Keratinocyte (primary cell): ENCODE results near the gene MAP1LC3A. TPM values are rescaled to one million over a fixed set of nuclear protein-coding genes. Genes with fewer than 3 reads are reported as not detected.

ENCODE experiments used
- DNase-seq: peaks from one replicate; pipeline ENCODE4 v3.0.0-alpha.2; 2011; ENCODE audit warnings: low read depth, missing footprints, low spot score
- FAIRE-seq: peaks from 2 replicates; lab custom pipeline; 2011; peaks lifted over from hg19 to GRCh38; lab: Jason Lieb, UNC
- H2AFZ ChIP-seq: 2 replicates; pipeline ENCODE4 v1.6.0; 2012; ENCODE audit warnings: low read length, control low read depth, inconsistent platforms; ENCODE audit not compliant: control insufficient read depth
- H3K27ac ChIP-seq: 2 replicates; pipeline ENCODE4 v1.5.1; 2011; ENCODE audit warnings: low read length; ENCODE audit not compliant: control insufficient read depth, insufficient read depth
- H3K27me3 ChIP-seq: 3 replicates; pipeline ENCODE4 v1.6.0; 2011; ENCODE audit warnings: low read length; ENCODE audit not compliant: control insufficient read depth, insufficient read depth; ENCODE audit errors: extremely low read depth
- H3K36me3 ChIP-seq, 2 experiments: 2 replicates in 1 of 2; 3 replicates in 1 of 2; pipeline ENCODE4 v1.5.1; 2011; ENCODE audit warnings: low read length in 2 of 2, mild to moderate bottlenecking in 1 of 2; ENCODE audit not compliant: control insufficient read depth in 2 of 2, insufficient read depth in 2 of 2; ENCODE audit errors: extremely low read depth in 1 of 2
- H3K4me1 ChIP-seq: 3 replicates; pipeline ENCODE4 v1.5.1; 2011; ENCODE audit warnings: low read length; ENCODE audit not compliant: control insufficient read depth, insufficient read depth; ENCODE audit errors: extremely low read depth
- H3K4me2 ChIP-seq: 3 replicates; pipeline ENCODE4 v1.6.0; 2011; ENCODE audit warnings: low read depth, low read length; ENCODE audit not compliant: control insufficient read depth, insufficient read depth; ENCODE audit errors: extremely low read depth
- H3K4me3 ChIP-seq, 3 experiments: fragments of 200-600 bp in 1 of 3; sonication (generic) in 1 of 3; 2 replicates in 2 of 3; 3 replicates in 1 of 3; pipeline ENCODE4 v1.5.1; 2011 to 2016; ENCODE audit warnings: low read length in 3 of 3, mild to moderate bottlenecking in 3 of 3, control low read depth in 2 of 3, inconsistent platforms in 1 of 3, low read depth in 1 of 3, mixed read lengths in 1 of 3, mixed run types in 1 of 3, moderate library complexity in 1 of 3; ENCODE audit not compliant: control insufficient read depth in 2 of 3, insufficient read depth in 2 of 3; ENCODE audit errors: extremely low read depth in 1 of 3
- H3K79me2 ChIP-seq: 2 replicates; pipeline ENCODE4 v1.6.0; 2012; ENCODE audit warnings: low read length; ENCODE audit not compliant: control insufficient read depth, insufficient read depth
- H3K9ac ChIP-seq: 3 replicates; pipeline ENCODE4 v1.6.0; 2011; ENCODE audit warnings: low read length; ENCODE audit not compliant: control insufficient read depth, insufficient read depth; ENCODE audit errors: extremely low read depth
- H3K9me1 ChIP-seq: 3 replicates; pipeline ENCODE4 v1.6.0; 2011; ENCODE audit warnings: low read length; ENCODE audit not compliant: control insufficient read depth, insufficient read depth; ENCODE audit errors: extremely low read depth
- H3K9me3 ChIP-seq: 2 replicates; pipeline ENCODE4 v1.5.1; 2012; ENCODE audit warnings: low read depth, low read length; ENCODE audit not compliant: control insufficient read depth
- H4K20me1 ChIP-seq: 3 replicates; pipeline ENCODE4 v1.6.0; 2011; ENCODE audit warnings: low read length; ENCODE audit not compliant: control insufficient read depth, insufficient read depth; ENCODE audit errors: extremely low read depth
- CTCF ChIP-seq, 3 experiments: IDR thresholded peaks in 1 of 3; conservative IDR thresholded peaks in 1 of 3; optimal IDR thresholded peaks in 1 of 3; 2 replicates in 2 of 3; 3 replicates in 1 of 3; pipeline versions ENCODE3 to v1.5.1; 2011; ENCODE audit warnings: low read length in 3 of 3, mild to moderate bottlenecking in 3 of 3, moderate library complexity in 2 of 3, control low read depth in 1 of 3, inconsistent platforms in 1 of 3; ENCODE audit not compliant: insufficient read depth in 2 of 3; ENCODE audit errors: extremely low read depth in 1 of 3
- EZH2 ChIP-seq: IDR thresholded peaks from one replicate; pipeline ENCODE4 v1.6.1; 2012; ENCODE audit warnings: inconsistent platforms, mild to moderate bottlenecking, low read length, moderate library complexity
- dilution Hi-C: fragments of 300-500 bp; cut with MboI; formaldehyde crosslinking; loops from one replicate; pipeline ENCODE4 v1.7.0; 2020; ENCODE audit warnings: low sequenced_read_pairs; ENCODE audit not compliant: extremely low pct_ligation_motif_present
- polyA plus RNA-seq, 5 experiments: library from polyadenylated mRNA; depleted of rRNA in 3 of 5; stranded (reverse) in 3 of 5; stranded (forward) in 1 of 5; unstranded in 1 of 5; fragments of >200 nt; gene quantifications; 1 replicate in 1 of 5; 2 replicates in 3 of 5; 3 replicates in 1 of 5; pipeline versions ENCODE4 v1.2.1 to v1.2.3, GENCODE V29; 2011 to 2012; ENCODE audit warnings: missing spikeins in 2 of 5, low read depth in 1 of 5, low replicate concordance in 1 of 5

The MAP1LC3A gene
- polyA plus RNA-seq, 1 donor (not counting 4 experiments of a cell fraction or from before 2014, with no cell fraction given) = 1.7 TPM

GRCh38 chr20:34595377-34596184 is 37.1 kb downstream of the MAP1LC3A start:
- Histone ChIP-seq H3K4me2 (no peak overlapping the region), H3K9me1 (no peaks in the 10 kb centered on the region), H3K4me3 (no peak overlapping the region), H3K9me3 (no peaks in the 10 kb centered on the region), H3K27ac (no peak overlapping the region), H4K20me1 (no peaks in the 10 kb centered on the region), H3K79me2 (no peaks in the 10 kb centered on the region), H3K4me1 (no peaks in the 10 kb centered on the region), H3K36me3 (no peaks in the 10 kb centered on the region), H3K27me3 (no peaks in the 10 kb centered on the region), H3K9ac (no peak overlapping the region), H2AFZ (no peak overlapping the region)
- DNase-seq (no peak), FAIRE-seq (no peak)
- dilution Hi-C loops = no loop called here
- no peak for TF ChIP-seq CTCF (optimal IDR thresholded peaks at IDR 0.05 in 1 of 3, IDR thresholded peaks at IDR 0.05 in 1 of 3, conservative IDR thresholded peaks at IDR 0.05 in 1 of 3; ENCODE audit: extremely low read depth in 1 of 3, insufficient read depth in 2 of 3, low read length in 3 of 3)
- no peak for TF ChIP-seq EZH2

- Histone ChIP-seq H3K9ac (no peak overlapping the region), H3K79me2 (no peaks in the 10 kb centered on the region), H3K4me1 (no peaks in the 10 kb centered on the region), H3K27ac (no peak overlapping the region), H3K9me3 (no peaks in the 10 kb centered on the region), H3K9me1 (no peaks in the 10 kb centered on the region), H3K36me3 (no peaks in the 10 kb centered on the region), H2AFZ (no peak overlapping the region), H4K20me1 (no peaks in the 10 kb centered on the region), H3K4me2 (no peak overlapping the region), H3K27me3 (no peaks in the 10 kb centered on the region), H3K4me3 (no peak overlapping the region)
- DNase-seq (no peak), FAIRE-seq (no peak)
- dilution Hi-C loops = no loop called here
- TF ChIP-seq EZH2 (no peak), CTCF (optimal IDR thresholded peaks at IDR 0.05 in 1 of 3, IDR thresholded peaks at IDR 0.05 in 1 of 3, conservative IDR thresholded peaks at IDR 0.05 in 1 of 3; ENCODE audit: extremely low read depth in 1 of 3, insufficient read depth in 2 of 3, low read length in 3 of 3) (no peak)
These were observed 42.6 kb downstream of the MAP1LC3A start for GRCh38 chr20:34600892-34601653.
